Measurements from ENCODE around the gene SPNS1.

DNA sequence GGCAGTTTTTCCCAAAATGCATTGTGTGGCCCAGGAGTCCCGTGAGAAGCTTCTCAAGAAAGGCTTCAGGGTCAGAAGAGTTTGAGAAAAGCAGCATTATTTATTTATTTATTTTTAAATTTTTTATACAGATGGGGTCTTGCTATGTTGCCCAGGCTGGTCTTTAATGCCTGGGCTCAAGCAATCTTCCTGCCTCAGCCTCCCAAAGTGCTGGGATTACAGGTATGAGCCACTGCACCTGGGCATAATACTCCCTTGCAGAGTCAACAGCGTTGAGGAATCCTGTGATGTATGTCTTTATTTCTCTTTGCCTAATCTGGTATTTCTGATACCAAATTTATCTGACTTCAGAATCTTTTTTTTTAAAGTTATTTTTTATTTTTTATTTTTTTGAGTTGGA is 25.4 kb downstream of the SPNS1 start:
- TF ChIP-seq, protein P1, sequence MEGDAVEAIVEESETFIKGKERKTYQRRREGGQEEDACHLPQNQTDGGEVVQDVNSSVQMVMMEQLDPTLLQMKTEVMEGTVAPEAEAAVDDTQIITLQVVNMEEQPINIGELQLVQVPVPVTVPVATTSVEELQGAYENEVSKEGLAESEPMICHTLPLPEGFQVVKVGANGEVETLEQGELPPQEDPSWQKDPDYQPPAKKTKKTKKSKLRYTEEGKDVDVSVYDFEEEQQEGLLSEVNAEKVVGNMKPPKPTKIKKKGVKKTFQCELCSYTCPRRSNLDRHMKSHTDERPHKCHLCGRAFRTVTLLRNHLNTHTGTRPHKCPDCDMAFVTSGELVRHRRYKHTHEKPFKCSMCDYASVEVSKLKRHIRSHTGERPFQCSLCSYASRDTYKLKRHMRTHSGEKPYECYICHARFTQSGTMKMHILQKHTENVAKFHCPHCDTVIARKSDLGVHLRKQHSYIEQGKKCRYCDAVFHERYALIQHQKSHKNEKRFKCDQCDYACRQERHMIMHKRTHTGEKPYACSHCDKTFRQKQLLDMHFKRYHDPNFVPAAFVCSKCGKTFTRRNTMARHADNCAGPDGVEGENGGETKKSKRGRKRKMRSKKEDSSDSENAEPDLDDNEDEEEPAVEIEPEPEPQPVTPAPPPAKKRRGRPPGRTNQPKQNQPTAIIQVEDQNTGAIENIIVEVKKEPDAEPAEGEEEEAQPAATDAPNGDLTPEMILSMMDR (conservative IDR thresholded peaks at IDR 0.05 in 1 of 2, IDR thresholded peaks at IDR 0.05 in 1 of 2; ENCODE audit: extremely low read depth in 1 of 2, insufficient read depth in 1 of 2, low read depth in 1 of 2, low read length in 2 of 2) = no peak
- no peak for TF ChIP-seq EZH2 (IDR thresholded peaks at IDR 0.05; ENCODE audit: borderline replicate concordance, low read length)
